Prostate gland (tissue), 2 donors: Measurements from ENCODE around the gene ABCA9. TPM values are rescaled to one million over a fixed set of nuclear protein-coding genes. Genes with fewer than 3 reads are reported as not detected.

Source experiments
- DNase-seq: peaks from one replicate; pipeline ENCODE4 v3.0.0-alpha.2; 2019; ENCODE audit warnings: low spot score
- H3K27ac ChIP-seq, 2 donors: fragments of 200-600 bp; sonication (generic); 2 replicates each; pipeline ENCODE4 v1.5.1; 2017 to 2019
- H3K27me3 ChIP-seq: fragments of 200-600 bp; sonication (generic); replicated peaks from 2 replicates; pipeline ENCODE4 v1.5.1; 2019; ENCODE audit not compliant: insufficient read depth
- H3K36me3 ChIP-seq, 2 donors: fragments of 200-600 bp; sonication (generic); 1 replicate in 1 of 2; 2 replicates in 1 of 2; pipeline versions ENCODE4 v1.5.1 to v1.8.1; 2017 to 2019
- H3K4me1 ChIP-seq: fragments of 200-600 bp; sonication (generic); replicated peaks from 2 replicates; pipeline ENCODE4 v1.5.1; 2019
- H3K4me3 ChIP-seq, 2 donors: fragments of 200-600 bp; sonication (generic); 2 replicates each; pipeline ENCODE4 v1.5.1; 2017 to 2019
- H3K9me3 ChIP-seq: fragments of 200-600 bp; sonication (generic); 2 replicates; pipeline ENCODE4 v1.5.1; 2017
- POLR2A ChIP-seq: fragments of 450-650 bp; IDR thresholded peaks from one replicate; pipeline ENCODE4 v1.6.1; 2016; ENCODE audit warnings: antibody characterized with exemption, mild to moderate bottlenecking
- POLR2AphosphoS5 ChIP-seq: sonication (generic); formaldehyde crosslinking; IDR thresholded peaks from one replicate; pipeline ENCODE4 v1.6.1; 2017; ENCODE audit warnings: antibody characterized with exemption
- WGBS: methylation state at CpG from one replicate; pipeline ENCODE4 v1.1.5; 2018; 5-methylcytosine and 5-hydroxymethylcytosine counted together
- intact Hi-C: fragments of 100-400 bp; cut with DNase I; formaldehyde crosslinking; loops from one replicate; pipeline ENCODE4 v1.14.2; 2022
- total RNA-seq, 2 donors: library from RNA; depleted of rRNA; stranded (reverse); fragments of >200 nt; gene quantifications; one replicate each; pipeline ENCODE4 v1.1.0, GENCODE V29; 2016
- TF ChIP-seq, protein P1 (sequence below), 4 experiments: fragments of 200-600 bp in 2 of 4; fragments of 450-650 bp in 2 of 4; sonication (generic) in 2 of 4; IDR thresholded peaks; 1 replicate in 3 of 4; 2 replicates in 1 of 4; pipeline ENCODE4 v1.5.1; 2016 to 2019; ENCODE audit warnings: antibody characterized with exemption in 4 of 4, mild to moderate bottlenecking in 2 of 4, moderate library complexity in 2 of 4

ABCA9 gene
- 1 to 10 TPM in 1 of 2 donors, under 1 TPM in 1; 0.41 to 5.6 TPM for total RNA-seq

- H3K9me3 ChIP-seq, result no peaks in the 10 kb centered on the region
- no peak within 1 kb of the TSS for H3K27ac ChIP-seq
- H3K4me1 ChIP-seq, result no peaks in the 10 kb centered on the region
- intact Hi-C loops, result no loop called here
- no peak for TF ChIP-seq POLR2A
- TF ChIP-seq, protein P1, sequence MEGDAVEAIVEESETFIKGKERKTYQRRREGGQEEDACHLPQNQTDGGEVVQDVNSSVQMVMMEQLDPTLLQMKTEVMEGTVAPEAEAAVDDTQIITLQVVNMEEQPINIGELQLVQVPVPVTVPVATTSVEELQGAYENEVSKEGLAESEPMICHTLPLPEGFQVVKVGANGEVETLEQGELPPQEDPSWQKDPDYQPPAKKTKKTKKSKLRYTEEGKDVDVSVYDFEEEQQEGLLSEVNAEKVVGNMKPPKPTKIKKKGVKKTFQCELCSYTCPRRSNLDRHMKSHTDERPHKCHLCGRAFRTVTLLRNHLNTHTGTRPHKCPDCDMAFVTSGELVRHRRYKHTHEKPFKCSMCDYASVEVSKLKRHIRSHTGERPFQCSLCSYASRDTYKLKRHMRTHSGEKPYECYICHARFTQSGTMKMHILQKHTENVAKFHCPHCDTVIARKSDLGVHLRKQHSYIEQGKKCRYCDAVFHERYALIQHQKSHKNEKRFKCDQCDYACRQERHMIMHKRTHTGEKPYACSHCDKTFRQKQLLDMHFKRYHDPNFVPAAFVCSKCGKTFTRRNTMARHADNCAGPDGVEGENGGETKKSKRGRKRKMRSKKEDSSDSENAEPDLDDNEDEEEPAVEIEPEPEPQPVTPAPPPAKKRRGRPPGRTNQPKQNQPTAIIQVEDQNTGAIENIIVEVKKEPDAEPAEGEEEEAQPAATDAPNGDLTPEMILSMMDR (IDR thresholded peaks at IDR 0.05), result no peak
- no peak for TF ChIP-seq POLR2AphosphoS5
- WGBS, result 13% methylated on average over 2 of the region's 2 CpGs
- H3K36me3 ChIP-seq, result no peaks in the 10 kb centered on the region
- DNase-seq, result no peak
- no peak within 1 kb of the TSS for H3K4me3 ChIP-seq
- H3K27me3 ChIP-seq, result no peaks in the 10 kb centered on the region
These were observed at the start of gene ABCA9 for GRCh38 chr17:69060822-69061221. TSS of gene ABCA9 (minus strand) at chr17:69060927. CDS start at chr17:69051126, 9,801 bp downstream.

- intact Hi-C loops, result no loop called here
These were observed 45.4 kb upstream of the ABCA9 start for GRCh38 chr17:69105907-69106730.

DNA sequence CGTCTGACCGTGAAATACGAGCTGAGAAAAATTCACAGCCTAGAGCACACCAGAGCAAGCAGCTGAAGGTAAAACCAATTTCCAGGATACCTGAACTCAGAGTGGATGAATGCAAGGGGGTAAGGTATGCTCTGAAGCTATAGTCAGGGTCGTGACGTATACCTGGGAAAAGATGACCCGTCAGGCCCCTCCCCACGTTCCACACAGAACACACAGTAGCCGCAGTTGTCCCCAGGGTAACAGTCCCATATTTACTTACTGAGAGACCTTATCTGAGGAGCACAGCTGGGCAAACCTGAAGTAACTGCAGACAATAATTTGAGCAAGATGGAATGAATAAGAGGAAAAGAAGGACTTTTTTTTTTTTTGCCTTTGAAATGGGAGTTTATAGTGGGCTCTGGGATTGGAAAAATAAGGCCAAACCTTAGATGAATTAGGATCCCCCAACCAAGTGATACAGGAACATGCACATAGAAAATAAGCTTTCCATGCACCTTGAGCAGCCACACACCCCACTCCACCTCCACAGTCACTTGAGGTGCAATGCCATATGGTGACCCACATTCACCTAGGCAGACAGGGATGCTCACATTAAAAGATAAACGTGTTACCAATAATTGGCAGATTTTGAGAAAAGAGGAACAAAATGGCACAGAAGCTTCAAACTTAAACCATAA, 43.0 kb upstream of the ABCA9 start:
- DNase-seq, result no peak

More at GRCh38 chr17:69105907-69106730, 45.4 kb upstream of the ABCA9 start:
- Histone ChIP-seq H3K27me3 (no peaks in the 10 kb centered on the region), H3K27ac (no peak overlapping the region), H3K9me3 (no peaks in the 10 kb centered on the region), H3K4me3 (no peak overlapping the region), H3K36me3 (no peaks in the 10 kb centered on the region), H3K4me1 (no peaks in the 10 kb centered on the region)
- no peak for DNase-seq
- WGBS, result 83% methylated on average over 10 of the region's 10 CpGs
- TF ChIP-seq, protein P1 (IDR thresholded peaks at IDR 0.05), result no peak
- TF ChIP-seq POLR2AphosphoS5, result no peak
- TF ChIP-seq POLR2A, result no peak

GRCh38 chr17:69098625-69099024, 37.9 kb upstream of the ABCA9 start:
- WGBS, result 92% methylated on average over 4 of the region's 4 CpGs
- DNase-seq, result no peak
- H3K9me3 ChIP-seq, result no peaks in the 10 kb centered on the region
- no peak for TF ChIP-seq POLR2A
- TF ChIP-seq, protein P1 (IDR thresholded peaks at IDR 0.05), result no peak
- TF ChIP-seq POLR2AphosphoS5, result no peak
- H3K36me3 ChIP-seq, result no peaks in the 10 kb centered on the region
- no peaks in the 10 kb centered on the region for H3K4me1 ChIP-seq
- no peak overlapping the region for H3K27ac ChIP-seq
- H3K27me3 ChIP-seq, result no peaks in the 10 kb centered on the region
- intact Hi-C loops, result no loop called here
- no peak overlapping the region for H3K4me3 ChIP-seq

More for the DNA sequence above, 43.0 kb upstream of the ABCA9 start:
- Histone ChIP-seq H3K4me1 (no peaks in the 10 kb centered on the region), H3K4me3 (no peak overlapping the region), H3K27ac (no peak overlapping the region), H3K36me3 (no peaks in the 10 kb centered on the region), H3K27me3 (no peaks in the 10 kb centered on the region), H3K9me3 (no peaks in the 10 kb centered on the region)
- TF ChIP-seq, protein P1 (IDR thresholded peaks at IDR 0.05), result no peak
- TF ChIP-seq POLR2A, result no peak
- WGBS, result 74% methylated on average over 9 of the region's 9 CpGs
- intact Hi-C loops, result no loop called here
